GM12891 (cell line): ENCODE results near the gene FLT1.

Experiments used
- POLR2A ChIP-seq: IDR thresholded peaks from 2 replicates; pipeline ENCODE4 v1.6.1; 2011; ENCODE audit warnings: low read depth, low read length, control low read depth
- POLR2AphosphoS5 ChIP-seq: IDR thresholded peaks from 2 replicates; pipeline ENCODE4 v1.6.1; 2011; ENCODE audit warnings: low read depth, low read length, control low read depth
- SPI1 ChIP-seq: IDR thresholded peaks from 2 replicates; pipeline ENCODE4 v1.6.1; 2011; ENCODE audit warnings: low read depth, low read length, control low read depth
- TAF1 ChIP-seq: IDR thresholded peaks from 2 replicates; pipeline ENCODE4 v1.6.1; 2011; ENCODE audit warnings: low read depth, low read length, control low read depth

GRCh38 chr13:28488376-28489005, 6.4 kb downstream of the FLT1 start:
- TF ChIP-seq POLR2A (no peak), POLR2AphosphoS5 (no peak), TAF1 (no peak), SPI1 (no peak)
